T-helper 1 cell treated with Interleukin-12 subunit alpha and Interleukin-12 subunit beta and Interleukin-4 antibody, amounts not matched to agents 30 ng/mL and 1 ng/mL, for 36 hours (primary cell): ENCODE data around the gene TGFBR3. TPM values are rescaled to one million over a fixed set of nuclear protein-coding genes. Genes with fewer than 3 reads are reported as not detected.
"Not testable (repeated sequence)": the region's sequence is repeated elsewhere in the genome, so short reads cannot be mapped to it uniquely, and the experiment has no call there.

Source experiments
- intact Hi-C: fragments of 100-400 bp; cut with micrococcal nuclease; formaldehyde crosslinking; loops from one replicate; pipeline ENCODE4 v1.15.1; 2024
- total RNA-seq: library from RNA; stranded (reverse); gene quantifications from 2 replicates; pipeline ENCODE4 v1.2.3, GENCODE V29; 2022

Gene TGFBR3
- total RNA-seq, 1 donor from 2014 or later, result 12.9 TPM

DNA sequence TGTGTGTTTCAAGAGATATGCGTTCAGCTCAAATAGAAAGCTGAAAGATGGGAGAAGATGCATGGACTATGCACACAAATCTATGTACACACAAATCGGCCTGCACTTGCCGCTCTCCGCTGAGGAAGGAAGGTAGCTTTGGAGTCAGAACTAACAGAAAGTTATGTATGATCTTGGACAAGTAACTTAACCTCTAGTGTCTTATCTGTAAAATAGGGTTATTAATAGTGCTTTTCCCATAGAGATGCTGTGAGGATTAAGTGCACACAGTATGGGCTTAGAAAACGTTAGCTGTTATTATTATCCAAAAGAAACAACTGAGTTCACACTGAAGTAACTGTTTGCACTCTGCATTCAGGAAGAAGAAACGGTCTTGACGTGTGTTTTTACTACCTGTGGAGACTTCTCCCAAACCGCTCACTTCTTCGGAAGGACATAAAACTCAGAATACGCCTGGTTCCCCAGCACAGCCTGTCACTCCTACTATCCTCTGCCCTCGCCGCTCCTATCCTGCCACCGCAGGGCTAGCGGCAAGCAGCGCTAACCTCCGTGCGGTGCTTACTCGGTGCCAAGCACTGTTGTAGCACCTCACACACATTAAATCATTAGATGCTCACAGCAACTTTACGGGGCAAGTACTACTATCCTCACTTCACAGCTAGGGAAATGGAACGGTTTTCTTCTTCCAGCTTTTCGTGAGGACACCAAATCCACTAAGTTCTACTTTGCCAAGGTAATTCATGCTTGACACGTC is 1.3 kb downstream of the TGFBR3 start:
- intact Hi-C loops, result loop anchor here (1.0 to 5.0 kb wide), 8 partner anchors 7 to 413 kb away; partner anchors contain the start of genes BTBD8, GLMN and RPAP2

DNA sequence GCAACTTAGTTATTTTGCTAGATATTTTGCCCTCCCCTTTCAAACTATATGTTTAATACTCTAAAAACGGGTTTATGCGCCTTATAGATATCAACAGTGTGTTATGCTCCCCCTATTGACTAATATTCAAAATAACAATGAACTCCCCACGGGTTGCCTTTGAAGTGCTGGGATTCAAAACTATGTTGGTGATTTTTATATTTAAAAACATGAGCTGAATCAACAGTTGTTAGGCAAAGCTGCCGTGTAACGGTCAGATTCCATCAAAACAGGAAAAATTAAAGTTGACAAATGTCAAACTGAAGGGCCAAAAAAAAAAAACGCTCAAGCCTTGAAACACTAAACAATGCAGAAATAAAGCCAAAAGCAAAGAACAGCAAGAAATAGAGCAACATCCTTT is 2.5 kb downstream of the TGFBR3 start:
- intact Hi-C loops, result loop anchor here (1.0 to 5.0 kb wide), 3 partner anchors 44 to 372 kb away; no protein-coding TSS in a partner anchor

DNA sequence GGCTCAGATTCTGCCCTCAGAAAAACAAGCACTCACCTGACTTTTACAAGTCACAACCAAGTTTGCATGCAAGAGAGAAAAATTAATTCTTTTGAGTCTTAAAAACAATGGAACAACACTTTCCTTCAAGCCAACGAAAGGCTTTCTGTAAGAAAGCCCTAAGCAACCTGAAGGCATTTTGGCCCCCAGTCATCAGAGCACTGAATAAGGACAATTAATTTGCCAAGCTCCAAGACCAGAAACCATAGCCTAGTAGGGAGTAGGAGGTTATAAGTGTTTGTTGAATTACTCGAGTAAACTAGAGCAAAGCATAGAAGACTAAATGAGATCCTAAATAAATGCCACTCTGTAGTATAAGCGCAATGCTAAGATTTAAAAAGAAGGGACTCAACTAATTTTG is 4.7 kb downstream of the TGFBR3 start:
- intact Hi-C loops, result loop anchor here (5.0 kb wide), 1 partner anchor 149 kb away; no protein-coding TSS in a partner anchor

DNA sequence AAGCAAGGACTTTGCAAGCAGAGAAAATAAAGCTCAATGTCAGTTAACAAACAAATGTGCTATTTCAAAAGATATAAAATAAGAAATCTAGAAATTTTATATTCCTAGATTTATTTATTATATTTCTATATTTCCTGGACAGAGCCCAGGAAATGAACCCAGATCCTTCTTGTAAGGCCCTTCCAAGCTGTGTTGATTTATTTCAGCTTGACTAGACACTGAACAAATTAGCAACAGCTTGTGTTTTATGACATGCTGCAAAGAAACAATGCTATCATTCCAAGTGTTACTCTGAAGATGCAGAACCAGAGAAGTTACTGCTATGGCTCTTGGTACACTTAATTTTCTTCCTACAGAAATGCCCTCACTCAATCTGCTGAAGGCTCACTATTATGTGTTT is 6.2 kb downstream of the TGFBR3 start:
- intact Hi-C loops, result loop anchor here (5.0 kb wide), 1 partner anchor 147 kb away; no protein-coding TSS in a partner anchor

DNA sequence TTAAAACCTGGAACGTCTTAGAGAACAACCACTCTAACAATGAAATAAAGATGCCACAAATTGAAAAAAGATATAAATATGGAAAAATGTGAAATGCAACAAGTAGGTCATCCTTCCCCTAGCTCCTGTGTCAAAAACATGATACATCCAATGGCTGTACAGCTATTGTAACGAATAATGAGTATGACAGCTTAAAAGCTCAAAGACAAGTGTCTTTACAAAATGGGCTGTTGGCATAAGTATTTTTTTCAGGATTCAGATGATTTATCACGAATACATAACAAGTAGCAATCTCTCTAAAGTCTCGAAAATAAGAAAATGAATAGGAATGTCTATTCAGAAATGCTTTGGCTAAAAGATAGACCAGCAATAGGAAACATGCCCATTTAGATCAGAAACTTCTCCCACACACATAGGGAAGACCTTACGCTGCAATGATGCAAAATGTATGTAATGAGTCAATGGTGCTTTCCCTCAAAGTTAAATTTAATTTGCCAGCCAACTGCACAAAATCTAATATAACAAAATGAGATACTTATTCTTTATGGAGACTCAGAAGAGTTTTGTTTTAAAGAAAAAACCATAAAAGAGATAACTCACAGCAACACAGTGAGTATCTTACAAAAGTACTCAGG is 8.3 kb downstream of the TGFBR3 start:
- intact Hi-C loops, result loop anchor here (1.0 to 2.0 kb wide), 3 partner anchors 8 to 181 kb away; no protein-coding TSS in a partner anchor

DNA sequence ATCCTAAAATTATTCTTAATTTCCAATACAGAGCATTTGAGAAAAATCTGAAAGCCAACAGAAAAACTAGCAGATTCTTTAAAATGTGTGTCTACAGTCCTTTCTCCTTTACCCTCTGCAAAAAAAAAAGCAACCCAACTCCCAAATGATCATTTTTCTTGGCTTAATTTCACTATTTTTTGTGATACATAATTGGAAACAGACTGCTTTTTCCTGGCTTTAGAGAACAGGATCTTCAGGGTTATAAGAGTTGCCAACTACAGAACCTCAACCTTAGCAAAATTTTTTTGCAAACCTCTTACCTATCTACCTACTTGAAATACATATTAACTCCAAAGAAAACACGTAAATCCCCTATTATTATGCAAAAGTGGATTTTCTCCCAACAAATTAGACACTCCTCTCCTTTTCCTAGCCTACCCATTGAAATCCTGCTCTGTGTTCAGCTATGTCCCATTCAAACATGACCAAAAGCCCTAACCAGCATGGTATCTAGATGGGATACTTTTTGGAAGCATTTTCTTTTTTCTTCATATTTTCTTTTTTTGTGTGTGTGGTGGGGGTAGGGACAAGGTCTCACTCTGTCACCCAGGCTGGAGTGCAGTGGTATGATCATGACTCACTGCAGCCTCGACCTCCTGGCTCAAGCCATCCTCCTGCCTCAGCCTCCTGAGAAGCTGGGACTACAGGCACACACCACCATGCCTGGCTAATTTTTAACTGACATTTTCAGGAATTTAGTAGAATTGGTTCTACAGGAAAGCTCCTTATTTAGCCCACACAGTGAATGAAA is 9.0 kb downstream of the TGFBR3 start:
- intact Hi-C loops, result loop anchor here (1.0 to 2.0 kb wide), 3 partner anchors 8 to 180 kb away; no protein-coding TSS in a partner anchor

DNA sequence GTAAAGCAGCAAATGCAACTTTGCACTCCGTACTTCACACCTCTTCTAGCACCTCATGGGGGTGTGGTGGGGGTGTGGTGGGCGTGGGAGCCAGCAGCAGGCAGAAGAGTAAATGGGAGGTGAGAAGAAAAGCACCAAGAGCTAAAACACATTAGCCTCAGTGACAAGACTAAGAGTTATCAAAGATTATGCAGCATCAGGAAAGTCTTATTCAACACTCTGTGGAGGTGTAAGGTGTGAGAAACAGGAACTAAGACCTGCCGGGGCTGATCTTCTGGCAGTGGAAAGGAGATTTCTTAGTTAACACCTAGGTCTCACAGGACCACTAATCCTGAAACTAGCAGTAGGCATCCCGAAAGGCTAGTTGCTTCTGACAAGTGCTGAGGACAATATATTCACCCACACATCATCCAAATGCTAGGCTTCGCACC is 9.9 kb downstream of the TGFBR3 start:
- intact Hi-C loops, result loop anchor here (2.0 kb wide), 2 partner anchors 121 to 179 kb away; no protein-coding TSS in a partner anchor

DNA sequence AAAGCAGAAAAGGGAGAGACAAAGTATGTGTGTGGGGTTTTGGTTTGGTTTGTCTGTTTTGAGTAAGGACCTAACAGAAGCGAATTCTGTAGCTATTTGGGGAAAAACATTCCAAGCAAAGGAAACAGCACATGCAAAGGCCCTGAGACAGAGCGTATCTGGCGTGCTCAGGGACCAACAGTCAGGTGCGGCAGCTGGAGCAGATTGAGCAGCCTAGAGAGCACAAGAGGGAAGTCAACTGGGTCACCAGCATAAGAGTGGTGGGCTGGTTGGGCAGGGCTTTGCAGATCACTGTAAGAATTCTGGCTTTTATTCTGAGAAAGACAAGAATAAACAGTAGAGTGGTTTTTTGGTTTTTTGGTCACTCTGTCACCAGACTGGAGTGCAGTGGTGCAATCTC is 11.8 kb downstream of the TGFBR3 start:
- intact Hi-C loops, result no loop called here

DNA sequence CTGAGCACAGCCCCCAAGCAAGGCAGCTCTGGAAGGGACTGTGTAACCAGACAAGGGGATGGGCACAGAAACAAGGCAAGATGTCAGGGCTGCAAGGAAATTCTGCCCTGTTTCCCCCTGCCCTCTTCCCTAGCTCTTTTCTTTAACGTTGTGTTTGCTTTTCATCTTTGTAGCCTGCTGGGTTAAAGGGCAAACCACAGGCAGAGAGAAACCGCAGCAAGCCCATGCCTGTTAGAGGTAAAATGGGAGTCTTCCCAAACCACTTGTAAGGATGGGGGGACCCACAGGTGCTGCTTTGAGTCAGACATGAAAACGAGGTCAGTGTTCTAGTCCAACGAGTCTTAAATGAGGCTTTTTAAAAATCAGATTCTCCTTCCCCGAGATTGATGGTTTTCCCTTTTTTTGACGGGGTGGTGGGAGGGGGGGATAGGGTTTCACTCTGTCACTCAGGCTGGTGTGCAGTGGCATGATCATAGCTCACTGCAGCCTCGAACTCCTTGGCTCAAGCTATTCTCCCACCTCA is 13.3 kb downstream of the TGFBR3 start:
- intact Hi-C loops, result loop anchor here (1.0 kb wide), 1 partner anchor 68 kb away; no protein-coding TSS in a partner anchor

DNA sequence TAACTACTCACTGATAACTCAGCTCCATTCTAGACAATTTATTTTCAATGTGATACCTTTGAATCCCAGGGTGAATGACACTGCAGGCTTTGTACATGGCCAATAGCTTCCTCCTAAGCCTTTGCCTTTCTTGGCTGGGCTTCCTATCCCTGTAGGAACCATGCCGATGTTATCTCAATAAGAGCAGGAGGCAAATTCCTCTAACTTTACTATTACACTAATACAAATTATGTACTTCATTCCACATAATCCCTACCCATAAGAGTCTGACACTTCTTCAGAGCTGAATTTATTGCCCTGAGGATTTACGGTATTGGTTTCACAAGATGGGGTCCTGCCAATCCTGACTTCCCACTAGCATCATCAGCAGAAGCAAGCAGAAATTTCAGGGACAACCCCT is 14.0 kb downstream of the TGFBR3 start:
- intact Hi-C loops, result loop anchor here (1.0 kb wide), 1 partner anchor 68 kb away; no protein-coding TSS in a partner anchor

DNA sequence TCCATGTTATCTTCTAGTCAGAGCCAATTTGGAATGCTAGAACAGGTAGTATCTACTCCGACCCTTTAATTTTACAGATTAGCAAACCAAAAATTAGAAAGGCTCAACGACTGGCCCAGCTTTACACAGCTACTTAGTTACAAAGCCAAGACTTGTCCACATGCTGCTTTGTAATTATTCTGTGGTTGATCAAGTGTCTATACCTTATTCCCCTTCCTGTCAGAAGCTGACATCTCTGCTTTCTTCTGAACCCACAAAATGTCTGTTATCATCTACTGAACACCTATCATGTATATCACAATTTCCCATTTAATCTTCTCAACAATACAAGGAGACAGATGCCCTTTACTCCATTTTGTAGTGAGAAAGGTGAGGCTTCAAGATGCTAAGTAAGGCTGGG is 15.6 kb downstream of the TGFBR3 start:
- intact Hi-C loops, result no loop called here

DNA sequence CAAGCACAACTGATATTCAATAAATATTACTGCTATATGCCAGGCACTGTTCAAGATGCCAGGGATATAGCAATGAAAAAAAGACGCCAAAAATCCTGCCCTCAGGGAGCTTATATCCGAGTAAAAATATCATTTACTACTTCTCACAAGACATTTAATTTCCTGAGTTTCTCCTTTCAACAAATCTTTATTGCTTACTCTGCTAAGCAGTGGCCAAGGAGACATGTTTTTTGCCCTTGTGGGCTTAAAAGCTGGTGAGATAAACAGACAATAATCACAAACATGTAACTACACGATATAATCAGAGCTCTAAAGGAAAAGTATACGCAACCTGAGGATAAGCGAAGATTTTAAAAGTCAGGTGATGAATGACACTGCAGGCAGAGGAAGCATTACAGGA is 19.5 kb downstream of the TGFBR3 start:
- intact Hi-C loops, result no loop called here

DNA sequence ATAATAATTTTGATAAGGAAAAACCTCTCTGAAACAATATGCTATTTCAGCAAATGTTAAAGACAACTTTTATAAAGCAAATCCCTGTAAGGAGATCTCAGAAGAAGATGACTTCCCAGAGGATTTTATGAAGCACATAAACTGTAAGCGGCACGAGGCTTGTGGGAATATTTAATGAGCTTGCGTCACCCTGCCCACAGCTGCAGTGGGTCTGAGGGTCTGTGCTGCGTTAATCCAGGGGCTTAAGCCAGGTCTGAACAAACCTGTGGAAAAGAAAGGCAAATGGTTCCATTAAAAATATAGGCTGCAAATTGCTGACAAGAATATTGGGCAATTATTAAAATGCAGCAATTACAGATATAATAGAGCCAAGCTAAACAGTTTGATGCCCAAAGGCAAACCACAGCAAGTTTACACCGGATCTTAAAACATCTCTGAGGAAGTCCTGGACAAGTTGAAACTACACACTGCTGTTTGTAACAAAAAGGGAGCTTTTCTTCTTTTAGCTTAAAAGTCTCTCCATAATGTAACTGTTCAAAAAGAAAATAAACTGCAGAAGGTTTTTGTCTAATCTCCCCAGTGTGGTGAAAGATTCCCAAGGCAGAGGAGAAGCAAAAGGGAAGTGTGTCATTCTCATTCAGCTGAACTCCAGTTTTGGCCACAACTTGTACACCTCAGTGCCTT is 21.8 kb downstream of the TGFBR3 start:
- intact Hi-C loops, result no loop called here

DNA sequence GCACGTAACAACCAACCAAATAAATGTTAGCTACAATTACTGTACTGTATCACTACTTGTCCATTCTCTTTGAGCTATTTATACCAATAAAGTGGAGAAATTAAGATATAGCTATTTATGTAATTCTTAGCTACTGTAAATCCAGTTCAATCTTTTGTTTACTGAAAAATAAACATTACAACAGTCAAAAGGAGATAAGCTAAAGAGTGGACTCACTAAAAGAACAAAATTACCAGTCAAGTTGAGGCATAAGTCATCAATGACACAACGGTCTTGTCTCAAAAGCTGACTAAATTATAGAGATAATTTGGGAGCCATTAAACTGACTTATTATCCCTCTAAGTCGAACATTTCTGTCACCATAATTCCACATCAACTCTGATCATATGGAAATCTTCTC is 22.5 kb downstream of the TGFBR3 start:
- intact Hi-C loops, result no loop called here

DNA sequence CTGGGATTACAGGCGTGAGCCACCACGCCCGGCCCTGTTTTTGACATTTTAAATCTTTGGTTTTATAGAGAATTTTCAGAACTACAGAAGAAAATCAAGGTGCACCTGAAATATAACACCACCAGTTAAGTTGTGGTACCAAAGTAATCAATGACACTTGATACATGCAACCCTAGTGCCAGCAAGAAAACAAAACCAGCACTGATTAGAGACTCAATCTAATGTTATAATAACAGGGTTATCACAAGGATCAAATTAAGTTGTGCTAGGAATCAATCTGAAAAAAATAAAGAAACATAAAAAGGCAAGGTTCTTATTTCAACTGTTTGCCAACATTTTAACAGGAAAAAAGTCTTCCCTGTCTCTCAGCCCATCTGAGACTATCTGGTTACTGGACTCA is 23.8 kb downstream of the TGFBR3 start:
- intact Hi-C loops, result no loop called here

DNA sequence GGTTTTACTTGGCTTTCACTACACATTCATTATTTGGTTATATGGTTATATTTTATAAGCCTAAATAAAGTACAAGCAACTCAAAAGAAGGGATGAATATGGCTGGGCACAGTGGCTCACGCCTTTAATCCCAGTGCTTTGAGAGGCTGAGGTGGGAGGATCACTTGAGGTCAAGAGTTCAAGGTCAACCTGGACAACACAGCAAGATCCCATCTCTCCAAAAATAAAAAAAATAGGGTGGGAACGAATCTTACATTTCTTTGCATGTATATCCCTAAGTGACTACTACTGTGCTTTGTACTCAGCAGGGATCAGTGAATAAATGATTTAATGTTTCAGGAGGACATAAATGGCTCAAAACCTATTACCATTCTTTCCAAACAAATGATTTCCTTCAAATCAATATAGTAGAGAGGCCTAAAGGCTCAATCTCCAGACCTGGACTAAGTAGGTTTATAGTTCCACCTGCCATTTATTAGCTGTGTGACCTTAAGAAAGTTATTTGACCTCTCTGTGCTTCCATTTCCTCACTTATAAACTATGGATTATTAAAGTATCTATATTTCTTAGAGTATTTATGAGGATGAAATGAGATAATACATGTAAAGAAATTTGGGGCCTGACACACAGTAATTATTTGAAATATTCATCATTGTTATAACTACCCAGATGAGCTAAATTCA is 28.3 kb downstream of the TGFBR3 start:
- intact Hi-C loops, result no loop called here

DNA sequence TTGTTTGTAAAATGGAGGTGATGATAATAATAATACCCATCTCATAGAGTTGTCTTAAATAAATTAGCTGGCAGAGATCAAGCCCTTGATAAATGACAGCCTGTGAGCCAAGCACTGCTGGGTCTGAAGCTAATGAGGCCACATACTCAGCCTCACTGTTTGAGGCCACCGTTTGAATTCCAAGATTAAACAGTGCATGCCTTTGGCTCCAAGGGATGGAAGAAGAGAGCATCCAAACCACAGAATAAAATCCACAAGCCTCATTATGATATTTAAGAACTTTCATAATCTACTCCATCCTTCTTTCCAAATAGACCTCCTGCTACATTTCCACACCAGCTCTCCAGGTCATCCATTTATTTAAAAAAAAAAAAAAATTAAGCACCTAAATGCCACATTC is 29.0 kb downstream of the TGFBR3 start:
- intact Hi-C loops, result no loop called here

DNA sequence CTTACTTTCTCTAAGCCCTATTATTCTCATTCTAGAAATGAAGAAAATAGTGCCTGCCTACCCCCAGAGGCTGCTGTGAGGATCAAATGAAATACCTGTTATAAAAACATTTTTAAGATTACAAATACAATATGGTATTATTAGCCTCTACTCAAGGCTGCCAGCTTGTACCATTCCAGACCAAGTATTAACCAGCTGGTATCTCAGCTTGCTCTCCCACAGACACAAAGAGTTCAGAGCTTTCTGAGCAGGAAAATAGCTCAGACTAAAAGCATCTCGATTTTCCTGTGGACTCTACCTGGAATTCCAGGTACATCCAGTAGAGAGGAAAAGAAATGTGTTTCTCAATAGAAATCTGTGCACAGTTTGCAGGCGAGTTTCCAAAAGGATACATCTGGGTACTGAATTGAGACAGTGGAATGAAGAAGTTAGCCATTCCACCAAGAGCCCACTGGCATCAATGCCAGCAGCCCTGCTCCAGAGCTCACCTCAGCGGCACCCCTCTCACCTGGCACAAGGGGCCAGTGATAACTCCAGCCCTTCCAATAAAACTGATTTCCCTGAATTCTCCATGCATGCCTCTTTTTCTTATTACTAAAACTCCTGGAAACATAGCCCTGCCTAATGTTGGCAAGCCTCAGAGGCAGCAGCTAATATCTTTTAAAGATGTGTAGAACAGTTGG is 31.0 kb downstream of the TGFBR3 start:
- intact Hi-C loops, result no loop called here

DNA sequence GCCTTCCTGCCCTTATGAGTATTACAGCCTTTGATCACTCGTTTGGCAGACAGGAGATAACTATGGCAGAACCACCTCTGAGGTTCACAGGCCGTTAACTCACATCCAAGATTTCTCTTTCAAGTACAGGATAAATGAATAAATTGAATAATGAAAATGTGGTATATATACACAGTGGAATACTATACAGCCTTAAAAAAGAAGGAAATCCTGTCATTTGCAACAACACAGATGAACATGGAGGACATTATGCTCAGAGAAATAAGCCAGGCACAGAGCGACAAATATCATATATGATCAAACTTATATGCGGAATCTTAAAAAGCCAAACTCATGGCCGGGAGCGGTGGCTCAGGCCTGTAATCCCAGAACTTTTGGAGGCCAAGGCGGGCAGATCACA is 32.6 kb downstream of the TGFBR3 start:
- intact Hi-C loops, result no loop called here

DNA sequence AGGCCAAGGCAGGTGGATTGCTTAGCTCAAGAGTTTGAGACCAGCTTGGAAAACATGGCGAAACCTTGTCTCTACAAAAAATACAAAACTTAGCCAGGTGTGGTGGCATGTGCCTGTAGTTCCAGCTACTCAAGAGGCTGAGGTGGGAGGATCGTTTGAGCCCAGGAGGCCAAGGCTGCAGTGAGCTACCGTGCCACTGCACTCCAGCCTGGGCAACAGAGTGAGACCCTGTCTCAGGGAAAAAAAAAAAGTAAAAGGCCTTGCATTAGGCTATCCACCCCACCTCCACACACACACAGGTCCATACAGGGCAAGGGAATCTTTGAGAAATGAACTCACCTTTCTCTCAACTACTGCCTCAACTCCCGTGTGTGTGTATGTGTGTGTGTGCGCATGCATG is 33.9 kb downstream of the TGFBR3 start:
- intact Hi-C loops, result not testable (repeated sequence)
